Brain microvascular endothelial cell (primary cell): ENCODE measurements around the gene ANKLE1.
A peak's percentile ranks its signal among the peaks of the same experiment; 100 is the strongest.

Experiments used
- DNase-seq: peaks from one replicate; pipeline ENCODE4 v3.0.0-alpha.2; 2020
- H3K27ac ChIP-seq: fragments of 250-450 bp; sonication (Bioruptor Pico); 2 replicates; pipeline ENCODE4 v1.5.1; 2020; ENCODE audit warnings: mild to moderate bottlenecking, moderate library complexity
- H3K27me3 ChIP-seq: fragments of 250-450 bp; sonication (Bioruptor Pico); replicated peaks from 2 replicates; pipeline ENCODE4 v1.5.1; 2020; ENCODE audit warnings: mild to moderate bottlenecking
- H3K36me3 ChIP-seq: fragments of 250-450 bp; sonication (Bioruptor Pico); replicated peaks from 2 replicates; pipeline ENCODE4 v1.5.1; 2020; ENCODE audit warnings: mild to moderate bottlenecking
- H3K4me3 ChIP-seq: 2 replicates; pipeline ENCODE4 v1.5.1; 2011; ENCODE audit warnings: low read depth, mild to moderate bottlenecking, control low read depth, low read length, moderate library complexity
- in situ Hi-C: cut with HindIII; loops from 2 replicates; pipeline ENCODE4 v1.10.0; 2017; ENCODE audit warnings: low sequenced_read_pairs, low pct_ligation_motif_present
- TF ChIP-seq, protein P1 (sequence below): IDR thresholded peaks from 2 replicates; pipeline ENCODE4 v1.5.1; 2011; ENCODE audit warnings: low read depth, mild to moderate bottlenecking, moderate library complexity, low read length, control low read depth, inconsistent platforms; ENCODE audit errors: missing control alignments

ANKLE1 gene

DNA sequence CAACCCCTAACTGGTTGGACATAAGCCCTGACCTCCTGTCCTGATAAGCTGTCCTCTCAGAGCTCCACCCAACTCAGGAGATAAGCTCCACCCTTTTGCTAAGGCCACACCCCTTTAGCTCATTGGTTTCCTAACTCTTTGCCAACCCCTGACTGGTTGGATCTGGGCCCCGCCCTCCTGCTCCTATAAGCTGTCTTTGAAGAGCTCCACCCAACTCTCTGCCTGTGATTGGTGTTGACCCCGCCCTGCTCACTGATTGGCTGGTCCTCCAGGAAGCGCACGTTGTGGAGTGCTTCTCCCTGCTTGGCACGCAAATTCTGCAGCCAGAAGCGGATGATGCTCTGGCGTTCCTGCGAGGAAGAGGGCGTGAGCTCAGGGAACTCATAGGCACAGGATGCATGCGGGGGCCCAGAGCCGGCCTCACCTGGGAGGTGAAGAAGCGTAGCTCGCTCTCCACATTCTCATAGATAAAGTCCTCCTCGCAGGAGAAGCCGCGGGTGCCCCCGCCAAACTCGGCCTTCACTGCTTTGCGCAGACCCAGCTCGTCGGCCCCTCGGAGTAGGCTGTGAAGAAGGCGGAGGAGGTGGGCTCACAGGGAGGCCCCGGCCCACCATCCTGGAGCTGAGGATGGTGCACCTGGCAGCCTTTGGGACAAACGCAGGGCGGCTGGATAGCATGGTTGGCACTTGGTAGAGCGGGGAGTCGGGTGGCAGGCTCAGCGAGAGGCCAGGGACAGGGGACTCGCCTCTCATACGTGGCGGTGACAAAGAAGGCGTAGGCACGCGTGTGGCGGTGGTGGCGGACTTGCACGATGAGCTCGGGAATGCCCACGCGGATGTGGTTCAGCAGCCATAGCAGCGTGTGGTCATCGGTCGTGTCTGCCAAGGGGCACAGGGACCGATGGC, 51.2 kb downstream of the ANKLE1 start:
- H3K27ac ChIP-seq, result no peak overlapping the region
- no peak overlapping the region for H3K4me3 ChIP-seq
- in situ Hi-C loops, result no loop called here
- DNase-seq, result no peak
- no peaks in the 10 kb centered on the region for H3K27me3 ChIP-seq
- TF ChIP-seq, protein P1, sequence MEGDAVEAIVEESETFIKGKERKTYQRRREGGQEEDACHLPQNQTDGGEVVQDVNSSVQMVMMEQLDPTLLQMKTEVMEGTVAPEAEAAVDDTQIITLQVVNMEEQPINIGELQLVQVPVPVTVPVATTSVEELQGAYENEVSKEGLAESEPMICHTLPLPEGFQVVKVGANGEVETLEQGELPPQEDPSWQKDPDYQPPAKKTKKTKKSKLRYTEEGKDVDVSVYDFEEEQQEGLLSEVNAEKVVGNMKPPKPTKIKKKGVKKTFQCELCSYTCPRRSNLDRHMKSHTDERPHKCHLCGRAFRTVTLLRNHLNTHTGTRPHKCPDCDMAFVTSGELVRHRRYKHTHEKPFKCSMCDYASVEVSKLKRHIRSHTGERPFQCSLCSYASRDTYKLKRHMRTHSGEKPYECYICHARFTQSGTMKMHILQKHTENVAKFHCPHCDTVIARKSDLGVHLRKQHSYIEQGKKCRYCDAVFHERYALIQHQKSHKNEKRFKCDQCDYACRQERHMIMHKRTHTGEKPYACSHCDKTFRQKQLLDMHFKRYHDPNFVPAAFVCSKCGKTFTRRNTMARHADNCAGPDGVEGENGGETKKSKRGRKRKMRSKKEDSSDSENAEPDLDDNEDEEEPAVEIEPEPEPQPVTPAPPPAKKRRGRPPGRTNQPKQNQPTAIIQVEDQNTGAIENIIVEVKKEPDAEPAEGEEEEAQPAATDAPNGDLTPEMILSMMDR, result no peak
- H3K36me3 ChIP-seq, result peaks cover 4% of the 10 kb centered on the region

DNA sequence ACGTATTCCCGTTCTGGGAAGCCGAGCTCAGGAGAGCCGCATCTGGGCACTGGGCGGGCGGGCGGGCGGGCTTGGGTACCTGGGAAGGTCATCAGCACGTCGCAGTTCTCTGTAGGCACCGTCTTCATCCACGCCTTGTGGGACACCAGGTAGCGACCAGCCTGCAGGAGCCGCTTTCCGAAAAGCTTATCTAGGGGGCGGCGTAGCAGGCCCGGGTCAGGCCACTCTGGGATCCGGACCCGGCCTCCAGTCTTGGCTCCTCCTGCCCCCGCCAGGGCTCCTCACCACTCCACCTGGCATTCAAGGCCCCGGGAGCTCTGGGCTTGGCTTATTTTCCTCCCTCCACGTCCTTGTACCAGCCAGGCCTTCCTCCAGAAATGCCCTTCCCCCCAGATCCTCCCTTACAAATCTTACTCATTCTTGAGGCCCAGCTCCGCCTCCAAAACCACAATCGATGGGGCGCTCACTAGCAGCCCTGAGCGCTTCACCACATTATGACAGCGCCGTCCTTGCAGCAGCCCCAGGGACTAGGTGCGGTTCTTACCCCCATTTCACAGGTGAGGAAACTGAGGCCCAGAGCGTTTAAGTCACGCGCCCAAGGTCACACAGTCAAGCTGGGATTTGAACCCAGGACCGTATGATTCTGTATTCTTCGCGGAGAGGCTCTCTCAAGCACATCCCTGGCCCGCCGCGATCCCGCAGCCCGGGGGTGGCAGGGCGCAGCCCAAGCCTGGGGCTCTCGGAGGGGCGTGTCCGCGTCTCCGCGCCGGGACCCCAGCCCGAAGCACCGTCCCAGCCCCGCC, 52.1 kb downstream of the ANKLE1 start:
- peak; percentile 78 for DNase-seq
- H3K4me3 ChIP-seq, result peak overlapping the region; percentile 69
- in situ Hi-C loops, result no loop called here
- H3K36me3 ChIP-seq, result peaks cover 4% of the 10 kb centered on the region
- no peaks in the 10 kb centered on the region for H3K27me3 ChIP-seq
- H3K27ac ChIP-seq, result peak overlapping the region; percentile 50
- TF ChIP-seq, protein P1, result no peak

DNA sequence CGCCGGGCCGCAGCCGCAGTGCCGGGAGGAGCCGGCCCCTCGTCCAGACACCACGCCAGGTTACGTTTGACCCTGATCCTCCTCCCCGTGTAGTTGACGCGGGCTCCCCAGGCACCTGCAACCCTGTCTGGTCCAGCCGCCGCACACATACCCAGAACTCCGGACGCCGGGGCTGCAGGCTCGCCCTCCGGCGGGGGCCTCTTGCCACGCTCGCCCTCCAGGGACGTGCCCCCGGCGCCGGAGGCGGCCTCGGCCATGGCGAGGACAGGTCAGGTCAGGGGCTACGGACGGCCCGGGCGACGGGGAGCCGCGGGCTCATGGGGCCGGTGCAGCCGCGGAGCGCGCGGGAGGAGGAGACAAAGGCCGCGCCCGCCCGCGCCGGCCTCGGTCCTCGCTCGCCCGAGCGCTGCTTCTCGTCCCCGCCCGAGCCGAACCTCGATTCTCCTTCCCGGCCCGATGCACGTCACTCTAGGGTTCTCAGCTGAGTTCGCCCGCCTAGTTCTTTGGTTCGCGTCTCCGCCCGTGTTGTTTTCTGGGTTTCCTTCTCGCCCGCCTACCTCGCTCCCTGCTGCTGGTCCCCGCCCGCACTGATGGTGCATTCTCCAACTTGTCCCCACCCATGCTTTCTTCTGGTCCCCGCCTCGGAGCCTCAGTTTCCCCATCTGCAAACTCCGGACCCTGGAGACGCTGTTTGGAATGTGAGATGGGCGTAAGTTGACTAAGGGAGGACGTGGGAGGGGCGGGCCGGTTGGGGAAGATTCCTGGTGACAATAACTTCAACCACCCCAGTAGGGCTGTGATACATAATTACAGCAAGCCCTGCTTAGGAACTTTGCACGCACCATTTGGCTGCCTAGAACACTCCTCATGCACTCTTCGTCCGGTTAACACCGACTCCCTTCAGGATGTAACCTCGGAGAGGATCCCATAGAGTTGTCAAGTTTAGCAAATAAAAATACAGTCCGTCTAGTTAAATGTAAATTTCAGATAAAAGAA, 53.0 kb downstream of the ANKLE1 start, which contains the start of gene ANO8:
Gene ANO8 (minus strand): TSS at position 442 of the 996 bp plus-strand sequence. CDS start 185 bp downstream, at position 257.
- in situ Hi-C loops, result no loop called here
- peak; percentile 99 for DNase-seq
- Histone ChIP-seq H3K27me3 (no peaks in the 10 kb centered on the region), H3K36me3 (peaks cover 4% of the 10 kb centered on the region), H3K4me3 (peak within 1 kb of the TSS; percentile 69), H3K27ac (peak within 1 kb of the TSS; percentile 50)
- TF ChIP-seq, protein P1, result no peak

DNA sequence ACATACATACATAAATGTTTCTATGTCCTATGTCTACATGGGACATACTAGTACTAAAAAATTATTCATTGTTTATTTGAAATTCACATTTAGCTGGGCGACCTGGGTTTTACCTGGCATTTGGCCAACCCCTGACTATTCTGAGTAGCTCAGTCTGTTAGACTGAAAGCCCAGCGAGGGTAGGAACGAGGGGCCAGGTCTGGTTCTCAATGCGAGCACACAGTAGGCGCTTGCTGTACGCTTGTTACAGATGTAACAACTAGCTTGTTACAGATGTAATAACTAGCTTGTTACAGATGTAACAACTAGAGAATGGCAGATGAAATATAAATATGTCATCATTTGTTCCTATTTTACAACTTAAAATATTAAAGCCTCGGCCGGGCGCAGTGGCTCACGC, 53.9 kb downstream of the ANKLE1 start:
- no peak overlapping the region for H3K4me3 ChIP-seq

More for the DNA sequence above, 53.9 kb downstream of the ANKLE1 start:
- in situ Hi-C loops, result no loop called here
- Histone ChIP-seq H3K36me3 (peaks cover 4% of the 10 kb centered on the region), H3K27ac (no peak overlapping the region), H3K27me3 (no peaks in the 10 kb centered on the region)
- TF ChIP-seq, protein P1, result no peak
- no peak for DNase-seq
